ENCODE measurements around the gene SEC16B.

SEC16B gene, protein sequence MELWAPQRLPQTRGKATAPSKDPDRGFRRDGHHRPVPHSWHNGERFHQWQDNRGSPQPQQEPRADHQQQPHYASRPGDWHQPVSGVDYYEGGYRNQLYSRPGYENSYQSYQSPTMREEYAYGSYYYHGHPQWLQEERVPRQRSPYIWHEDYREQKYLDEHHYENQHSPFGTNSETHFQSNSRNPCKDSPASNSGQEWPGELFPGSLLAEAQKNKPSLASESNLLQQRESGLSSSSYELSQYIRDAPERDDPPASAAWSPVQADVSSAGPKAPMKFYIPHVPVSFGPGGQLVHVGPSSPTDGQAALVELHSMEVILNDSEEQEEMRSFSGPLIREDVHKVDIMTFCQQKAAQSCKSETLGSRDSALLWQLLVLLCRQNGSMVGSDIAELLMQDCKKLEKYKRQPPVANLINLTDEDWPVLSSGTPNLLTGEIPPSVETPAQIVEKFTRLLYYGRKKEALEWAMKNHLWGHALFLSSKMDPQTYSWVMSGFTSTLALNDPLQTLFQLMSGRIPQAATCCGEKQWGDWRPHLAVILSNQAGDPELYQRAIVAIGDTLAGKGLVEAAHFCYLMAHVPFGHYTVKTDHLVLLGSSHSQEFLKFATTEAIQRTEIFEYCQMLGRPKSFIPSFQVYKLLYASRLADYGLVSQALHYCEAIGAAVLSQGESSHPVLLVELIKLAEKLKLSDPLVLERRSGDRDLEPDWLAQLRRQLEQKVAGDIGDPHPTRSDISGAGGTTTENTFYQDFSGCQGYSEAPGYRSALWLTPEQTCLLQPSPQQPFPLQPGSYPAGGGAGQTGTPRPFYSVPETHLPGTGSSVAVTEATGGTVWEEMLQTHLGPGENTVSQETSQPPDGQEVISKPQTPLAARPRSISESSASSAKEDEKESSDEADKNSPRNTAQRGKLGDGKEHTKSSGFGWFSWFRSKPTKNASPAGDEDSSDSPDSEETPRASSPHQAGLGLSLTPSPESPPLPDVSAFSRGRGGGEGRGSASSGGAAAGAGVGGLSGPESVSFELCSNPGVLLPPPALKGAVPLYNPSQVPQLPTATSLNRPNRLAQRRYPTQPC

DNA sequence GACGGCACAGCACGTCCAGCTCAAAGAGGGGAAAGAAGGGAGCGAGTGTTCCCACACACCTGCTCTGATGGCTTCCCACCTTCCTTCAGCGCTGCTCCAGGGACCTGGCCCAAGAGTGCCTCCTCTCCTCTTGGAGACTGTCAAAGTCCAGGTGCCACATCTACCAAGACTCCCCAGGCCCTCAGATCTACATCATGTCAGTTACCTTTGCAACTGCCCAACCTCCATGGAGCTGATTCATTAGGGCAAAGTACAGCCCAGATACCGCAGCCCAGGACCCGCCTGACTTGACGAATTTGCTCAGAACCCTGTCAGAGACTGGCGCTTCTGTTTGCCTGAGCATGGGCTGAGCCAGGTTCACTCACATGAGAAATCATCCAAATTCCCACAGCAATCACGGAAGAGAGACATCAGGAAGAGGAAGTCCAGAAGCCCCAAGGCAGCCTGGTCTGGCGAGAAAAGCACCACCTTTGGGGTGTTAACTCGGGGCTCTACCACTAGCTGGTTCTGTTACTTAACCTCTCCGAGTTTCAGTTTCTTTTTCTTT, at the start of gene SEC16B:
TSS of gene SEC16B (minus strand) at position 234 of the 547 bp plus-strand sequence. CDS start 2,077 bp downstream, outside the sequence.
- no peaks in the 10 kb centered on the region for H3K9me3 ChIP-seq (ENCODE audit: control insufficient read depth, low read length)
- no peak within 1 kb of the TSS for H3K27ac ChIP-seq
- H3K79me2 ChIP-seq, result no peaks in the 10 kb centered on the region
- no peaks in the 10 kb centered on the region for H3K27me3 ChIP-seq (ENCODE audit: control insufficient read depth, insufficient read depth, low read length)
- H3K9ac ChIP-seq, result no peak within 1 kb of the TSS
- no peaks in the 10 kb centered on the region for H3K36me3 ChIP-seq (ENCODE audit: control insufficient read depth, insufficient read depth, low read length)
- H3K4me3 ChIP-seq (ENCODE audit: low read depth, low read length), result no peak within 1 kb of the TSS
- no peaks in the 10 kb centered on the region for H3K4me1 ChIP-seq
- no peak within 1 kb of the TSS for H3K4me2 ChIP-seq (ENCODE audit: low read length)
- no peak within 1 kb of the TSS for H2AFZ ChIP-seq
- TF ChIP-seq, protein P1, sequence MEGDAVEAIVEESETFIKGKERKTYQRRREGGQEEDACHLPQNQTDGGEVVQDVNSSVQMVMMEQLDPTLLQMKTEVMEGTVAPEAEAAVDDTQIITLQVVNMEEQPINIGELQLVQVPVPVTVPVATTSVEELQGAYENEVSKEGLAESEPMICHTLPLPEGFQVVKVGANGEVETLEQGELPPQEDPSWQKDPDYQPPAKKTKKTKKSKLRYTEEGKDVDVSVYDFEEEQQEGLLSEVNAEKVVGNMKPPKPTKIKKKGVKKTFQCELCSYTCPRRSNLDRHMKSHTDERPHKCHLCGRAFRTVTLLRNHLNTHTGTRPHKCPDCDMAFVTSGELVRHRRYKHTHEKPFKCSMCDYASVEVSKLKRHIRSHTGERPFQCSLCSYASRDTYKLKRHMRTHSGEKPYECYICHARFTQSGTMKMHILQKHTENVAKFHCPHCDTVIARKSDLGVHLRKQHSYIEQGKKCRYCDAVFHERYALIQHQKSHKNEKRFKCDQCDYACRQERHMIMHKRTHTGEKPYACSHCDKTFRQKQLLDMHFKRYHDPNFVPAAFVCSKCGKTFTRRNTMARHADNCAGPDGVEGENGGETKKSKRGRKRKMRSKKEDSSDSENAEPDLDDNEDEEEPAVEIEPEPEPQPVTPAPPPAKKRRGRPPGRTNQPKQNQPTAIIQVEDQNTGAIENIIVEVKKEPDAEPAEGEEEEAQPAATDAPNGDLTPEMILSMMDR (IDR thresholded peaks at IDR 0.05), result no peak

DNA sequence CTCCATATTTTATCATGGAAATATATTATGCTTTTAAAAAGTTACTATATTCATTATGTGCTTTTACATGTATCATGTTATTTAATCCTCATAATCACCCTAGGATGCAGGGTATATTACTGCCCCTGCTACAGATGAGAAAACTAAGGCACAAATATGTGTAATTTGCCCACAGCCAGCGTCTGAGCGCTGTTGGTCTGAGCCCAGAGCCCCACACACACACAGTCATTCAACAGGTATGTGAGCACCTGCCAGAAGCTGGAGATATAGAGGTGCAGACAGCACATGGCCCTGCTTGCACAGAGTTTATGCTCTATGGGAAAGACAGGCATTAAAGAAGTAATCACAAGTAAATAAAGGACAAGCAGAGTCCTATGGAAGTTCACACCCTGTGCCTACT, 49.8 kb upstream of the SEC16B start:
- Histone ChIP-seq H3K9ac (no peak overlapping the region), H2AFZ (no peak overlapping the region), H3K79me2 (no peaks in the 10 kb centered on the region), H3K27ac (no peak overlapping the region), H3K9me3 (ENCODE audit: control insufficient read depth, low read length) (no peaks in the 10 kb centered on the region), H3K36me3 (ENCODE audit: control insufficient read depth, insufficient read depth, low read length) (no peaks in the 10 kb centered on the region), H3K4me2 (ENCODE audit: low read length) (no peak overlapping the region), H3K27me3 (ENCODE audit: control insufficient read depth, insufficient read depth, low read length) (no peaks in the 10 kb centered on the region), H3K4me1 (no peaks in the 10 kb centered on the region), H3K4me3 (ENCODE audit: low read depth, low read length) (no peak overlapping the region)
- TF ChIP-seq, protein P1 (IDR thresholded peaks at IDR 0.05), result no peak

DNA sequence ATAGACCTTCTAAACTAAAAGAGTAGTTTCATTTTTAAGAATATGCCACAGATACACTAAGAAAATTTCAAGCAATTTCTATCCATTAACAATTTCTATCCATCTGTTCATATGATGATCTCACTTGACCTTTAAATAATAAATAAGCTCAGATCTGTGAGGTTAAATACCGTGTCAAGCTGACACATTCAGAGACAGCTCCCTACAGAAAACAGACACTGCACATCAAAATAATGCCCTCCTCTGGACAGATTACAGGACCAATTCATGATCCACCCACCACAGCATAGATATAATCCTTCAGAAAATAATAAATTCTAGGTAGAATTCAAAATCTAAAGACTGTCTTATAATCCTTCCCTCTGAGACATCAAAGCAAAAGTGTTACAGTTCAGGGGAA, 49.4 kb upstream of the SEC16B start:
- TF ChIP-seq, protein P1 (IDR thresholded peaks at IDR 0.05), result no peak
- H3K4me3 ChIP-seq (ENCODE audit: low read depth, low read length), result no peak overlapping the region
- no peaks in the 10 kb centered on the region for H3K9me3 ChIP-seq (ENCODE audit: control insufficient read depth, low read length)
- H3K27ac ChIP-seq, result no peak overlapping the region
- H3K4me1 ChIP-seq, result no peaks in the 10 kb centered on the region
- no peaks in the 10 kb centered on the region for H3K27me3 ChIP-seq (ENCODE audit: control insufficient read depth, insufficient read depth, low read length)
- H3K4me2 ChIP-seq (ENCODE audit: low read length), result no peak overlapping the region
- no peaks in the 10 kb centered on the region for H3K36me3 ChIP-seq (ENCODE audit: control insufficient read depth, insufficient read depth, low read length)
- H2AFZ ChIP-seq, result no peak overlapping the region
- no peaks in the 10 kb centered on the region for H3K79me2 ChIP-seq
- no peak overlapping the region for H3K9ac ChIP-seq

DNA sequence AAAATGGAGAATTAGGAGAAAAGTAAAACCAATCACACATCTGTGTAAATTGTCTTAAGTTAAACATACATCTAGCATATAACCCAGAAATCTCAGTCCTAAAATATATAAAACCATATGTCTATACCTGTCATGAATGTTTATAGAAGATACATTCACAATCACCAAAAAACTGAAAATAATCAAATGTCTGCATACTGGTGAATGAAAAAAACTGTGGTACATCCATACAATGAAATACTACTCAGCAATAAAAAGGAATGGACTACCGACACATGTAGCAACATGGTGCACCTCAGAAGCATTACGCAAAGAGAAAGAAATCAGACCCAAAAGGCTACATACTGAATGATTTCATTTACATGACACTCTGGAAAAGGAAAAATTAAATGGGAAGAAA, 47.7 kb upstream of the SEC16B start:
- no peaks in the 10 kb centered on the region for H3K4me1 ChIP-seq

More for the DNA sequence above, 47.7 kb upstream of the SEC16B start:
- Histone ChIP-seq H3K27me3 (ENCODE audit: control insufficient read depth, insufficient read depth, low read length) (no peaks in the 10 kb centered on the region), H3K9ac (no peak overlapping the region), H3K9me3 (ENCODE audit: control insufficient read depth, low read length) (no peaks in the 10 kb centered on the region), H3K4me3 (ENCODE audit: low read depth, low read length) (no peak overlapping the region), H3K79me2 (no peaks in the 10 kb centered on the region), H3K36me3 (ENCODE audit: control insufficient read depth, insufficient read depth, low read length) (no peaks in the 10 kb centered on the region), H2AFZ (no peak overlapping the region), H3K4me2 (ENCODE audit: low read length) (no peak overlapping the region), H3K27ac (no peak overlapping the region)
- TF ChIP-seq, protein P1 (IDR thresholded peaks at IDR 0.05), result no peak

All from parathyroid adenoma (tissue), 2 donors.